Right ventricle myocardium superior (tissue), 1 donor: ENCODE data around the gene BHLHA9. TPM values are rescaled to one million over a fixed set of nuclear protein-coding genes. Genes with fewer than 3 reads are reported as not detected.

Source experiments
- total RNA-seq: library from RNA; stranded (reverse); fragmentation: NEBNext Ultra II Directional; extraction: Animal tissue kit (Norgen Biotek cat#: 25700); gene quantifications from one replicate; pipeline ENCODE4 v1.2.1, GENCODE V29; 2021
- donor health status: DM: no; HTN: yes; CAD: no; lungs with severe emphysema.

BHLHA9 gene
- total RNA-seq, 1 donor from 2014 or later: not detected

Other genes with a start within 250 kb of the BHLHA9 start
- gene ABR, start 90.5 kb upstream of the BHLHA9 start, total RNA-seq: 128 TPM
- 0.97 TPM for gene TRARG1, start 9.2 kb downstream of the BHLHA9 start, total RNA-seq
- 613 TPM for gene YWHAE, start 129.8 kb downstream of the BHLHA9 start, total RNA-seq
- 36.0 TPM for gene CRK, start 185.8 kb downstream of the BHLHA9 start, total RNA-seq
- 182 TPM for gene MYO1C, start 222.2 kb downstream of the BHLHA9 start, total RNA-seq
- 32.9 TPM for gene INPP5K, start 246.2 kb downstream of the BHLHA9 start, total RNA-seq